AG04449 (cell line): ENCODE results near the gene DUOXA1.
"Not testable (repeated sequence)": the region's sequence is repeated elsewhere in the genome, so short reads cannot be mapped to it uniquely, and the experiment has no call there.

ENCODE experiments used
- CTCF ChIA-PET: fragments of 350-600 bp; formaldehyde crosslinking; extraction: SDS; loops from one replicate; lab custom pipeline; 2021; ENCODE audit warnings: antibody characterized with exemption; lab: Yijun Ruan, JAX
- POLR2A ChIA-PET: fragments of 400-600, 350-600 bp; formaldehyde crosslinking; extraction: SDS; loops from one replicate; lab custom pipeline; 2020; ENCODE audit warnings: antibody characterized with exemption, inconsistent platforms; lab: Yijun Ruan, JAX
- DNase-seq: peaks from one replicate; pipeline ENCODE4 v3.0.0-alpha.2; 2010; ENCODE audit warnings: low read depth, low spot score
- H3K4me3 ChIP-seq: 2 replicates; pipeline ENCODE4 v1.5.1; 2011; ENCODE audit warnings: low read depth, mild to moderate bottlenecking, control low read depth, low read length

The DUOXA1 gene

DNA sequence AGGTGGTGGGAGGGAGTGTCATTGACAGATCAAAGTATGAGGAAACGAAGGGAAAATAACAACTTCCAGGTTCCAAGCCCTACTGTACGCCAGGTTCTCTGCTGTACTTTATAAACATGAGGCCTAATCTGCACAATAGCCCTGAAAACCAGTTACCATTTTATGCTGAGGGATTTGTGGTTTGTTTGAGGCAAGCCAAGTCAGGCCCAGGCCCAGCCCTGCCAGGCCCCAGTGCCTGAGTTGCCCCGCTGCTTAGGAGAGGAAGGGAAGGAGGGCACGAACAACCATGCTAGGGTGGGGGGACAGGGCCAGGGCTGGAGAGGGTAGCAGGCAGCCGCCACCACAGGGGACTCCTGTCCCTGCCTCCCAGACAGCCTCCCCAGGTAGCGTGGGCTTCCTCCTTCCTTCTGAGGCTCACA lies 59.7 kb downstream of the DUOXA1 start:
- CTCF ChIA-PET, H3K4me3 ChIP-seq, POLR2A ChIA-PET, DNase-seq: not testable (repeated sequence)
